CD4-positive, alpha-beta memory T cell (primary cell): ENCODE results near the gene SETBP1. TPM values are rescaled to one million over a fixed set of nuclear protein-coding genes. Genes with fewer than 3 reads are reported as not detected.

ENCODE experiments used
- CTCF ChIA-PET: fragments of 350-600 bp; sonication (Branson Sonifier 250); formaldehyde crosslinking; loops from one replicate; lab custom pipeline; 2021; ENCODE audit warnings: inconsistent platforms; ENCODE audit not compliant: partially characterized antibody; lab: Charles Lee
- POLR2A ChIA-PET: fragments of 350-600 bp; sonication (Branson Sonifier 250); formaldehyde crosslinking; loops from one replicate; lab custom pipeline; 2021; ENCODE audit not compliant: partially characterized antibody; lab: Charles Lee
- DNase-seq, 5 donors: peaks; one replicate each; pipeline versions ENCODE4 v3.0.0 to v3.0.0-alpha.2; 2020 to 2022; ENCODE audit warnings: mixed read lengths in 1 of 5
- H3K27ac ChIP-seq: one replicate; pipeline ENCODE4 v1.7.0; 2013; ENCODE audit warnings: low read depth, low read length
- H3K27me3 ChIP-seq: 2 replicates; pipeline ENCODE4 v1.7.0; 2013; ENCODE audit warnings: mild to moderate bottlenecking, low read length, moderate library complexity; ENCODE audit not compliant: insufficient read depth
- H3K36me3 ChIP-seq: 2 replicates; pipeline ENCODE4 v1.7.0; 2013; ENCODE audit warnings: mild to moderate bottlenecking, low read length, moderate library complexity; ENCODE audit not compliant: insufficient read depth
- H3K4me1 ChIP-seq: 2 replicates; pipeline ENCODE4 v1.7.0; 2013; ENCODE audit warnings: mild to moderate bottlenecking, low read length, moderate library complexity; ENCODE audit not compliant: insufficient read depth
- H3K4me3 ChIP-seq, 2 donors: one replicate each; pipeline ENCODE4 v1.7.0; 2013; ENCODE audit warnings: low read length in 2 of 2, mild to moderate bottlenecking in 1 of 2
- H3K9me3 ChIP-seq, 2 donors: one replicate each; pipeline ENCODE4 v1.7.0; 2013; ENCODE audit warnings: low read length in 2 of 2, control low read depth in 1 of 2; ENCODE audit not compliant: control insufficient read depth in 1 of 2
- H3K27ac Mint-ChIP-seq, 7 donors: one replicate each; pipeline ENCODE4 v1.8.0; 2020 to 2021; ENCODE audit warnings: mixed read lengths in 7 of 7, mild to moderate bottlenecking in 6 of 7, inconsistent platforms in 3 of 7, moderate library complexity in 3 of 7
- H3K27me3 Mint-ChIP-seq, 2 donors: one replicate each; pipeline ENCODE4 v1.8.0; 2020 to 2021; ENCODE audit warnings: mixed read lengths in 2 of 2
- H3K36me3 Mint-ChIP-seq, 2 donors: one replicate each; pipeline ENCODE4 v1.8.0; 2020 to 2021; ENCODE audit warnings: mixed read lengths in 2 of 2, inconsistent platforms in 1 of 2, mild to moderate bottlenecking in 1 of 2
- H3K4me1 Mint-ChIP-seq, 4 donors: one replicate each; pipeline ENCODE4 v1.8.0; 2020 to 2021; ENCODE audit warnings: mixed read lengths in 4 of 4, mild to moderate bottlenecking in 1 of 4
- H3K4me3 Mint-ChIP-seq, 8 donors: one replicate each; pipeline ENCODE4 v1.8.0; 2020 to 2021; ENCODE audit warnings: mixed read lengths in 8 of 8, mild to moderate bottlenecking in 7 of 8, moderate library complexity in 6 of 8, inconsistent platforms in 3 of 8
- H3K9me3 Mint-ChIP-seq, 8 donors: one replicate each; pipeline ENCODE4 v1.8.0; 2020 to 2021; ENCODE audit warnings: mixed read lengths in 8 of 8, mild to moderate bottlenecking in 5 of 8, inconsistent platforms in 3 of 8, moderate library complexity in 1 of 8
- intact Hi-C: fragments of 100-400 bp; cut with micrococcal nuclease; formaldehyde crosslinking; loops from one replicate; pipeline ENCODE4 v1.15.1; 2023
- polyA plus RNA-seq, 2 donors: library from polyadenylated mRNA; unstranded; fragments of 300-500 nt; fragmentation: Illumina TruSeq; gene quantifications; one replicate each; pipeline ENCODE4 v1.2.3, GENCODE V29; 2021
- total RNA-seq, 2 experiments: library from RNA; stranded (reverse); gene quantifications; one replicate each; pipeline ENCODE4 v1.2.3, GENCODE V29; 2021

The SETBP1 gene
- total and polyA plus RNA-seq, 4 experiments from 2014 or later = 0.03 to 0.21 (median 0.09) TPM; not detected in 1

GRCh38 chr18:44679056-44679913 lies 1.4 kb upstream of the SETBP1 start:
- peaks cover 6% of the 10 kb centered on the region for H3K27me3 ChIP-seq
- peak overlapping the region; percentile 24 to 85 (median 78) for H3K4me3 Mint-ChIP-seq
- intact Hi-C loops = loop anchor here (1.0 to 10.0 kb wide), 2 partner anchors 216 to 706 kb away; no protein-coding TSS in a partner anchor
- H3K4me1 Mint-ChIP-seq = peaks cover 0 to 8% (median 3%) of the 10 kb centered on the region in 4 donors
- no peaks in the 10 kb centered on the region for H3K9me3 Mint-ChIP-seq
- no peaks in the 10 kb centered on the region for H3K36me3 Mint-ChIP-seq
- no peaks in the 10 kb centered on the region for H3K36me3 ChIP-seq
- H3K27ac Mint-ChIP-seq = no peak overlapping the region
- POLR2A ChIA-PET = interaction anchor here (0.6 kb wide), 1 partner anchor 49 kb away, joined by 3 read pairs; no protein-coding TSS in a partner anchor
- peaks cover 11% of the 10 kb centered on the region for H3K4me1 ChIP-seq
- CTCF ChIA-PET = interaction anchor here (0.5 to 1.8 kb wide), 21 partner anchors 8 to 535 kb away, joined by 3 to 18 read pairs (median 3); no protein-coding TSS in a partner anchor
- peak; percentile 48 to 72 (median 56) for DNase-seq
- peaks cover 15 to 18% of the 10 kb centered on the region in 2 donors for H3K27me3 Mint-ChIP-seq
- H3K9me3 ChIP-seq = no peaks in the 10 kb centered on the region
- peak overlapping the region; percentile 29 to 76 for H3K4me3 ChIP-seq
- H3K27ac ChIP-seq = no peak overlapping the region

GRCh38 chr18:44679914-44680272 lies 795 bp upstream of the SETBP1 start:
- H3K36me3 ChIP-seq = no peaks in the 10 kb centered on the region
- no peak overlapping the region for H3K27ac ChIP-seq
- peaks cover 0 to 8% (median 3%) of the 10 kb centered on the region in 4 donors for H3K4me1 Mint-ChIP-seq
- peaks cover 11% of the 10 kb centered on the region for H3K4me1 ChIP-seq
- POLR2A ChIA-PET = interaction anchor here (0.6 kb wide), 1 partner anchor 48 kb away, joined by 3 read pairs; no protein-coding TSS in a partner anchor
- H3K9me3 Mint-ChIP-seq = no peaks in the 10 kb centered on the region
- H3K36me3 Mint-ChIP-seq = no peaks in the 10 kb centered on the region
- peaks cover 6% of the 10 kb centered on the region for H3K27me3 ChIP-seq
- H3K9me3 ChIP-seq = no peaks in the 10 kb centered on the region
- CTCF ChIA-PET = interaction anchor here (1.4 to 1.8 kb wide), 4 partner anchors 15 to 533 kb away, joined by 4 to 18 read pairs (median 9); no protein-coding TSS in a partner anchor
- intact Hi-C loops = loop anchor here (1.0 to 10.0 kb wide), 3 partner anchors 47 to 705 kb away; no protein-coding TSS in a partner anchor
- no peak overlapping the region for H3K27ac Mint-ChIP-seq
- no peak overlapping the region for H3K4me3 ChIP-seq
- peak in 4 of 5 donors; percentile 9 to 24 (median 12) for DNase-seq
- peaks cover 14 to 18% of the 10 kb centered on the region in 2 donors for H3K27me3 Mint-ChIP-seq
- peak overlapping the region; percentile 77 to 85 (median 80) for H3K4me3 Mint-ChIP-seq

GRCh38 chr18:44681076-44681970 lies 635 bp downstream of the SETBP1 start:
- H3K36me3 Mint-ChIP-seq = no peaks in the 10 kb centered on the region
- H3K4me3 ChIP-seq = no peak overlapping the region
- no peak overlapping the region for H3K27ac ChIP-seq
- H3K4me3 Mint-ChIP-seq = peak overlapping the region in 6 of 8 donors; percentile 82 to 93 (median 88)
- peak overlapping the region in 1 of 7 donors; percentile 48 for H3K27ac Mint-ChIP-seq
- H3K27me3 Mint-ChIP-seq = peaks cover 13 to 17% of the 10 kb centered on the region in 2 donors
- ChIA-PET POLR2A (no interaction called here), CTCF (no interaction called here)
- intact Hi-C loops = loop anchor here (5.0 kb wide), 1 partner anchor 46 kb away; no protein-coding TSS in a partner anchor
- H3K27me3 ChIP-seq = peaks cover 6% of the 10 kb centered on the region
- peaks cover 11% of the 10 kb centered on the region for H3K4me1 ChIP-seq
- peak in 1 of 5 donors; percentile 6 for DNase-seq
- H3K9me3 Mint-ChIP-seq = no peaks in the 10 kb centered on the region
- H3K4me1 Mint-ChIP-seq = peaks cover 0 to 8% (median 3%) of the 10 kb centered on the region in 4 donors
- H3K36me3 ChIP-seq = no peaks in the 10 kb centered on the region
- no peaks in the 10 kb centered on the region for H3K9me3 ChIP-seq

DNA sequence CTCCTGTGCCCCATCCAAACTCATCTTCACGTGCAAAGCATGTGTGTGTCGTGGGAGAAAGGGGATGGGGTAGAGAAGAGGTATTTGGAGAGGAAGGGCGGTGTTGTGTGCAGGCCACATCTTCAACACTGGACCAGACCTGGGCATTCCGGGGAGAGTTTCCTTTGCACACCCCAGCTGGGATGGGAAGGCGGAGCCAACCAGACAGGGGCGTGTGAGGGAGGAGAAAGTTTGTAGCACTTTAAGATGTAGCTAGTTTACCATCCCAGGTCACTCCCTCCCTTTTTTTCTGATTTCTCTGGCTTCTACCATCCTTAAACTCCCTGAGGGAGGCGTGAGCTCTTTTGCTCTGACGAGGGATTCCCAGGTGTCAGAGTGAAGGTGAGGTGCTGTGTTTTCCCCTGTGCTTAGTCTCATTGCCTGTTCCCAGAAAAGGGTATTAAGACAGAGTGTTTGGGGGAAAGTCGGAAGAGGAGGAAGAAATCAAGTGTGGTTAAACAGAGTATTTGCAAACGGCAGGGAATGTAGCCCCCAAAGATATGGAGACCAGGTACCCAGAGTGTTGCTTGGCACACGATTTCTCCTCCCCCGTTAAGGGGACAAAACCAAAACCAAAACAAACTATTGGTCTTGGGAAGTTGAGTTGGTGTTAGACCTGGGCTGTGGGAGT lies 1.6 kb downstream of the SETBP1 start:
- peaks cover 6% of the 10 kb centered on the region for H3K27me3 ChIP-seq
- no peak overlapping the region for H3K4me3 Mint-ChIP-seq
- ChIA-PET CTCF (interaction anchor here (0.8 kb wide), 1 partner anchor 10 kb away, joined by 3 read pairs; no protein-coding TSS in a partner anchor), POLR2A (no interaction called here)
- H3K4me1 ChIP-seq = peaks cover 11% of the 10 kb centered on the region
- no peaks in the 10 kb centered on the region for H3K36me3 ChIP-seq
- no peaks in the 10 kb centered on the region for H3K9me3 ChIP-seq
- peaks cover 0 to 8% (median 3%) of the 10 kb centered on the region in 4 donors for H3K4me1 Mint-ChIP-seq
- no peak overlapping the region for H3K4me3 ChIP-seq
- intact Hi-C loops = loop anchor here (5.0 kb wide), 1 partner anchor 45 kb away; no protein-coding TSS in a partner anchor
- no peaks in the 10 kb centered on the region for H3K36me3 Mint-ChIP-seq
- no peak overlapping the region for H3K27ac ChIP-seq
- DNase-seq = no peak
- no peaks in the 10 kb centered on the region for H3K9me3 Mint-ChIP-seq
- H3K27ac Mint-ChIP-seq = no peak overlapping the region
- H3K27me3 Mint-ChIP-seq = peaks cover 16 to 19% of the 10 kb centered on the region in 2 donors

- intact Hi-C loops = loop anchor here (5.0 kb wide), 1 partner anchor 44 kb away; no protein-coding TSS in a partner anchor
- H3K4me1 ChIP-seq = peaks cover 11% of the 10 kb centered on the region
- no peaks in the 10 kb centered on the region for H3K9me3 ChIP-seq
- CTCF ChIA-PET = interaction anchor here (0.8 kb wide), 1 partner anchor 9 kb away, joined by 3 read pairs; no protein-coding TSS in a partner anchor
- POLR2A ChIA-PET = no interaction called here
- peaks cover 15 to 16% of the 10 kb centered on the region in 2 donors for H3K27me3 Mint-ChIP-seq
- peaks cover 6% of the 10 kb centered on the region for H3K27me3 ChIP-seq
- no peaks in the 10 kb centered on the region for H3K9me3 Mint-ChIP-seq
- H3K4me3 Mint-ChIP-seq = no peak overlapping the region
- no peaks in the 10 kb centered on the region for H3K36me3 Mint-ChIP-seq
- DNase-seq = no peak
- no peaks in the 10 kb centered on the region for H3K36me3 ChIP-seq
- H3K4me1 Mint-ChIP-seq = peaks cover 0 to 8% (median 3%) of the 10 kb centered on the region in 4 donors
- no peak overlapping the region for H3K27ac Mint-ChIP-seq
- H3K4me3 ChIP-seq = no peak overlapping the region
- H3K27ac ChIP-seq = no peak overlapping the region
Observed at GRCh38 chr18:44682871-44683221, 2.2 kb downstream of the SETBP1 start.

GRCh38 chr18:44683556-44683955 lies 2.9 kb downstream of the SETBP1 start:
- peaks cover 11% of the 10 kb centered on the region for H3K4me1 ChIP-seq
- H3K36me3 Mint-ChIP-seq = no peaks in the 10 kb centered on the region

More at GRCh38 chr18:44683556-44683955, 2.9 kb downstream of the SETBP1 start:
- no peak overlapping the region for H3K4me3 ChIP-seq
- no peak for DNase-seq
- no peak overlapping the region for H3K4me3 Mint-ChIP-seq
- no peaks in the 10 kb centered on the region for H3K9me3 ChIP-seq
- no peaks in the 10 kb centered on the region for H3K9me3 Mint-ChIP-seq
- H3K27me3 ChIP-seq = peaks cover 6% of the 10 kb centered on the region
- ChIA-PET POLR2A (no interaction called here), CTCF (interaction anchor here (0.8 kb wide), 1 partner anchor 8 kb away, joined by 3 read pairs; no protein-coding TSS in a partner anchor)
- peaks cover 0 to 7% (median 2%) of the 10 kb centered on the region in 4 donors for H3K4me1 Mint-ChIP-seq
- H3K27ac Mint-ChIP-seq = peak overlapping the region in 1 of 7 donors; percentile 9
- no peaks in the 10 kb centered on the region for H3K36me3 ChIP-seq
- intact Hi-C loops = loop anchor here (5.0 kb wide), 1 partner anchor 44 kb away; no protein-coding TSS in a partner anchor
- no peak overlapping the region for H3K27ac ChIP-seq
- peaks cover 10 to 17% of the 10 kb centered on the region in 2 donors for H3K27me3 Mint-ChIP-seq
